Stimulated activated CD4-positive, alpha-beta T cell treated with anti-CD3 and anti-CD28 coated beads, TNF-alpha, amount 100 ng/mL, for 1 hour (primary cell): ENCODE data around the gene KLHDC10.
"Not testable (repeated sequence)": the region's sequence is repeated elsewhere in the genome, so short reads cannot be mapped to it uniquely, and the experiment has no call there.

Experiments used
- DNase-seq, 3 donors: peaks; one replicate each; pipeline ENCODE4 v3.0.0-alpha.2; 2020; ENCODE audit warnings: low read depth in 3 of 3, low spot score in 1 of 3

The KLHDC10 gene

GRCh38 chr7:130141161-130141883, 71.0 kb downstream of the KLHDC10 start:
- DNase-seq = peak in 1 of 3 donors; percentile 35

DNA sequence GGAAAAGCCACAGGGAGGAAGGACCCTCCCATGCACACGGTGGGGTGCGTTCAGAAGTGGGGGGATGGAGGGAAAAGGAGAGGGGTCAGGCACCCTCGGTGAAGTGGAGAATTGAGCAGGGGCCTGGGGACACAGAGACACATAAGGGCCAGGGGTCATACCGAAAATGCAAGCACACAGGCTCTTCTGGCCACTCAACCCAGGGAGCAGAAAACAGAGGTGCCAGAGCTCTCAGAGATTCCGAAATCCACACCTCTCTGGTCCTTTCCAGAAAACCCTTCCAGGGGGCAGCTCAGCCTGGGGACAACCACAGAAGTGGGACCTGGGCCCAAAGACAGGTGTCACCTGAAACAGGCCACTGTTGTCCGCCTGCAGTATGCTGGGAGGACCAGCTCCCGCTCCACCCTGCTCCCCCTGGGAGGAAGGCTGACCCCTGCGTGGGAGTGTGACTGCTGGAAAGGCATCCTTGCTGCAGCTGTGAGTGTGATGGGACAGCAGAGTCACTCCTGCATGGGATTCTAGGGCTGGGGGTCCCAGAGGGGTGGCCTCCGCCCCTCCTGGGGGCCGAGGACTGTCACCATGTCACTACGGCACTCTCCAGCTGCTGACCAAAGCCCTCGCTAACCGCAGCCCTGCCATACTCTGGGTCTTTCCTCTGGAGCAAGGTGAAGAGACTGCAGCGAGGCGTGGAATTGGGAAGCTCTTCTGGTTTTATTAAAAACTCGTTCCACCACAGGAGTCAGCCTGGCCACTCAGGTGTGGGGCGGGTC, 71.7 kb downstream of the KLHDC10 start:
- no peak for DNase-seq

DNA sequence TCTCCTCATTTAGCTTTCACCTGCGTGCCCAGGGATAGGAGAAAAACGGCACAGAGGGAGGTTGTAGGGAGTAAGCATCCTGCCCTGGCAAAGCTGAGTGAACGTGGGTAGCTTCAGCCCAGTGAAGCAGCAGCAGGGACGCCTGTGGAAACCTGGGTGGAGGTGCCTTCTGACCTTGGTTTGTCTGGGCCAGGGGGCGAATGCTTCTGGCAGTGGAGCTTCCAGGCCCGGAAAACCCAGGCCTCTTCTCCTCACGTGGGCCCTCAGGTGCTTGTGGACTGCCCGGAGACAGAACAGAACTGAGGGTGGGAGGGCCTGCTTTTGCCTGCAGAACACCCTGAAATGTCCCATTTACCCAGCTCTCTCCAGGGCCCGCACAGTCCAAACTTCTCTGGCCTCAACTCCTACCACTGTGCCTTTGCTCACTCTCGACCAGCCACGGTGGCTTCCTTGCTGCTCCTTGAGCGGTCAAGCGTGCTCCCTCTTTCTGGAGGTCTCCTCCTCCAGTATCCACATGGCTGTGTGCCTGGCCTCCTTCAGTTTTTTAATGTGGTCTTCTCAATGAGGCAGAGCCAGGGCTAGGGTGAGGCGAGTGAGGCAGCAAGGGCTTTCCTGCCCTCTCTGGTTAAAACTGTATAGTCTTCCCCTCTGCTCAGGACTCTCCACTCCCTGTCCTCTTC, 72.5 kb downstream of the KLHDC10 start:
- DNase-seq = no peak

- no peak for DNase-seq
Measured at GRCh38 chr7:130143334-130143732, 73.0 kb downstream of the KLHDC10 start.

GRCh38 chr7:130143986-130144311, 73.6 kb downstream of the KLHDC10 start:
- DNase-seq = no peak

DNA sequence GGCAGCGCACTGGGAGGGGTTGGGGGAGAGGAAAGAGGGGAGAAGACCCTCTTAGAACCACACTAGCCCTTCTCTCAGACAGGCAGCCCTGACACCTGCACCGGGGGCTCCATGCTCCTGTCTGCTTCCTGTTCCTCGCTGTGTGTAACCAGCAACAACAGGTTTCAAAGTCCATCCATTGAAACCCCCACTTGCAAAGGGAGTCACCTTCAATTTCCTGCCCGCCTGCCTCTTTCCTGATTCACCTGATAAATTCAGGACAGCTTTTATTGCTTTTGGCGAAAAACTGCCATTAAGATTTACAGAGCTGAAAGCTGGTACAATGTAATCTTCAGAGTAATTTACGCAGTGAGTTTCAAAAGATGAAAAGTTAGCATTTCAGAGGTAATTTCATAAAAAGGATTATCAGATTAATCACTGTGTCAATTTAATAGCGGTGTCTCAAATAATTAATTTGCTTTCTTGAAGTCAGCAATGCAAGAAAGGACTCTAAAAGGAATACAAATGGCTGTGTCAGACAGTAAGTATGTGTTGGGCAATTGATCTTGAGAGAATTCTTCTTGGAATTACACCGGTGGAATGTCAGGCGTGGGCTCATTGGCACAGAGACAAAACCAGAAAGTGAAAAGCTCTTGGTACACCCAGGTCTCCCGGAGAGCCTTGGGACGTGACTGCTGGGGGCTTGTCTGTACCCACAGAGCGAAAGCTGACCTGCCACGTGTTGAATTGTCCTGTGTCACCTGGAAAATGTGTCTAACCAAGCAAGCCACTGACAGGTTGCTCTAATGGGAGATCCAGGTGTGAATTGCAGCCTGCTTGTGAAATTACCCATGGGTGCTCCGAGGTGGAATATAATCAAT, 74.2 kb downstream of the KLHDC10 start:
- DNase-seq = no peak

DNA sequence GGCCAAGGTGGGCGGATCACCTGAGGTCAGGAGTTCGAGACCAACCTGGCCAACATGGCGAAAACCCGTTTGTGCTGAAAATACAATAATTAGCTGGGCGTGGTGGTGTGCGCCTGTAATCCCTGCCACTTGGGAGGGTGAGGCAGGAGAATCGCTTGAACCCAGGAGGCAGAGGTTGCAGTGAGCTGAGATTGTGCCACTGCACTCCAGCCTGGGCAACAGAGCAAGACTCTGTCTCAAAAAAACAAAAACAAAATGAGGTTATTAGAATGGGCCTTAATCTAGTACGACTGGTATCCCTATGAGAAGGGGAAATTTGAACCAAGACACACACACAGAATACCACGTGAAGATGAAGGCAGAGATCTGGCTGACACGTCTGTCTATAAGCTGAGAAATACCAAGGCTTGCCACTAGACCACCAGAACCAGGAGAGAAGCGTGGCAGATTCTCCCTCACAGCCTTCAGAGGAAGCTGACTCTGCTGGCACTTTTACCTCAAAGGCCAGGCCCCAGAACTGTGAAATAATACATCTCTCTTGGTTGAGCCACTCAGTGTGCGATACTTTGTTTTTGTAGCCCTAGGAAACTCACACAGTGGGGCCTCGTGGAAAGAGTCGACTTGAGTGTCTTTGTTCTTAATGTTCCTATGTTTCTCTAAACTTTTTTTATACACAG, 75.2 kb downstream of the KLHDC10 start:
- no peak for DNase-seq

- not testable (repeated sequence) for DNase-seq
Measured at GRCh38 chr7:130146142-130146541, 75.8 kb downstream of the KLHDC10 start.

DNA sequence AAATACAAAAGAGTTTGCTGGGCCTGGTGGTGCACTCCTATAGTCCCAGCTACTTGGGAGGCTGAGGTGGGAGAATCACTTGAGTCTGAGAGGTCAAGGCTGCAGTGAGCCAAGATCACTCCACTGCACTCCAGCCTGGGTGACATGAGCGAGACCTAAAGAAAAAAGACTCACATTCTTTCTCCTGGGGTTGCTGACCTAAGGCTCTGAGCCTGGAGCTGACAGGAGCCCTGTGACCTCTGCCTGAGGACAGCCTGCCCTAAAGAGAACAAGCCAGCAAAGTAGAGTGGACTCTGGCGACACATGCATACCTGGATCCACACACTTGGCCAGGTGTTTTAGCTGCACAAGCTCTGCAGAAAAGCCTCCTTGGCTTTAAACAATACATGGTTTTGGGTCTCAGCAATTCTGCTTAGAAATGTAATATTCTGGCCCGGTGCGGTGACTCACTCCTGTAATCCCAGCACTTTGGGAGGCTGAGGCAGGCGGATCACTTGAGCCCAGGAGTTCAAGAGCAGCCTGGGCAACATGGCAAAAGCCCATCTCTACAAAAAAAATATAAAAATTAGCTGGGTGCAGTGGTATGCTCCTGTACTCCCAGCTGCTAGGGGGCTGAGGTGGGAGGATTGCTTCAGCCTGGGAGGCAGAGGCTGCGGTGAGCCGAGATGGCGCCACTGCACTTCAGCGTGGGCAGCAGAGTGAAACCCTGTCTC, 76.5 kb downstream of the KLHDC10 start:
- DNase-seq = no peak

DNA sequence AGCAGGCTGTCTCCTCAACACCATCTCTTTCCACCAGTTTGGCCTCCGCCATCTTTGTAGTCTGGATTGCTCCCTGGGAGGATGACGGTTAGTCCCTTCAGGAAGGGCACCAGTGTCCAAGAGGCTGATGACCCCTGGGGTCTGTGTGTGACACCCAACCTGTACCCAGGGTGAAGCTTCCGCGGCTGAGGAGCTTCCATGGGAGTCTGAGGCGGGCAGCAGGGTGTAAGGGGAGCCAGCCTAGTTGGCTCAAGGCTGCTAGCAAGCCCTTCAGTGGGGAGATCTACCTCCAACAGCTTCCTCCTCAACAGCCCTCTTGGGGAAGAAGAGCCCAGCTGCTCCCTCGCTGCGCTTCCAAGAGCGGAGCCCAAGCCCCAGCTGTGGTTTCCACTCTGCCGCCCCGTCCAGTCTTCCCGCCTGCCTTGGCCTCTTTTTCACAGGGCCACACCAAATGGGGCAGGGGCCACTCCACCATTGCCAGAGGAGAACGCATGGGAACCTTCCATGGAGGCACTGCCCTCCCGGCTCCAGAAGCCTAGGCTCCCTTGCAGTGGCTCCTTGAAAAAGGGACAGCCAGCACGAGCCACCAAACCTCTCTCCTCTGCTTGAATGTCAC, 77.5 kb downstream of the KLHDC10 start:
- DNase-seq = no peak

DNA sequence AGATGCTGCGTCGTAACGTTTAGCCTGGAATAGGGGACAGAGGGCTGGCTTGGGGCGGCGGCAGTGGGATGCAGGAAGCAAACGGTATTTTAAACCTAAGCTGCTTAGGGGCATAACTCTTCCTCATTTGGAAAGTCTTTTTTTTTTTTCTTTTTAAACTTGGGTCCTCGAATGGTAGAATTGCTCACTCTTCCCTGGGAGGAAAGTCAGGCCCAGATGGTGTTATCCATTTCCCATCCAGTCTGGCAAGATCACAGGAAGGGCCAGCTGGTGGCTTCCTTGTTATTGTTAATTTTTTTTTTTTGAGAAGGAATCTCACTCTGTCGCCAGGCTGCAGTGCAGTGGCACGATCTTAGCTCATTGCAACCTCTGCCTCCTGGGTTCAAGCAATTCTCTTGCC, 78.2 kb downstream of the KLHDC10 start:
- DNase-seq = no peak

GRCh38 chr7:130149281-130150139, 79.2 kb downstream of the KLHDC10 start:
- DNase-seq = no peak

DNA sequence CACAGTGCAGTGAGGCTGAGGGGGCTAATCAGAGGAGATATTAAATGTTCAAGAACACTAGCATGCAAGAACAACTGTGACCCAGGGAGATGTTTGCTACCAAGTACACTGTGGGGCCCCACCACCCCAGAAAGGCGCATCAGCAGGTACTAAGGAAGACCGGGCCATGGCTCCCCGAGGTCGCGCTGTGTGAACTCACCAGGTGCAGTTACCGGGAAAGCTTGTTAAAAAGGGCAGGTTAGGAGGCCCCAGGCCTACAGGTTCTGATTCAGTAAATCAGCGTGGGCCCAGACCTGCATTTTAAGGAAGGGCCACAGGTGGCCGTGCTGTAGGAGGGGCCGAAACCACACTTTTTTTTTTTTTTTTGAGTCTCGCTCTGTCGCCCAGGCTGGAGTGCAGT, 80.3 kb downstream of the KLHDC10 start:
- no peak for DNase-seq

- DNase-seq = no peak
Measured at GRCh38 chr7:130151591-130152492, 81.5 kb downstream of the KLHDC10 start.

DNA sequence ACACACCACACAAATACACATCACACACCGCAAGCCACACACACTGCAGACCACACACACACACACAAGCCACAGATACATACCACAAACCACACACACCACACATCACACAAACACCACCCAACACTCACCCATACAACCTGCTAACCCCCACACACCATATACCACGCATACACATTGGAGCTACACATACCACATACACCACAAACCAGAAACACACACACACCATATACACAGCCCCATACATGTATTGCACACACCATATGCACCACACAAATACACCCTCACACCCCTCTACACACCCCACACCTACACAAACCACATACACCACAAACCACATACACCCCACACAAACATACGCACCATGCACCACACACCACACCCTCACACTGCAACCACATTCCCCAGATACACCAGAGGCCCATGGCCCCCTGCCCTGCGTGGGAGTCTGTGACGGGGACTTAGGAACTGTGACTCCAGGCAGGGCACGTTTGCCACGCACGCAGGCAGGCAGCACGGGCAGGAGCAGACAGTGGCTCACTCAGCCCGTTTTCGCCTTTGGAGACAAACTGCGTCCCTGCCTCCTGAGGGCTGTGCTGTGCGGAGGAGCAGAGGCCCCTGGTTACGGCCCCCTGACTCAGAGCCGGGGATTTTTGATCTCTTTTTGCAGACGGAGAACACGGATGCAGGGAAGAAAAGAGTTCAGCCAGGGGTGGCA, 82.3 kb downstream of the KLHDC10 start:
- DNase-seq = no peak

DNA sequence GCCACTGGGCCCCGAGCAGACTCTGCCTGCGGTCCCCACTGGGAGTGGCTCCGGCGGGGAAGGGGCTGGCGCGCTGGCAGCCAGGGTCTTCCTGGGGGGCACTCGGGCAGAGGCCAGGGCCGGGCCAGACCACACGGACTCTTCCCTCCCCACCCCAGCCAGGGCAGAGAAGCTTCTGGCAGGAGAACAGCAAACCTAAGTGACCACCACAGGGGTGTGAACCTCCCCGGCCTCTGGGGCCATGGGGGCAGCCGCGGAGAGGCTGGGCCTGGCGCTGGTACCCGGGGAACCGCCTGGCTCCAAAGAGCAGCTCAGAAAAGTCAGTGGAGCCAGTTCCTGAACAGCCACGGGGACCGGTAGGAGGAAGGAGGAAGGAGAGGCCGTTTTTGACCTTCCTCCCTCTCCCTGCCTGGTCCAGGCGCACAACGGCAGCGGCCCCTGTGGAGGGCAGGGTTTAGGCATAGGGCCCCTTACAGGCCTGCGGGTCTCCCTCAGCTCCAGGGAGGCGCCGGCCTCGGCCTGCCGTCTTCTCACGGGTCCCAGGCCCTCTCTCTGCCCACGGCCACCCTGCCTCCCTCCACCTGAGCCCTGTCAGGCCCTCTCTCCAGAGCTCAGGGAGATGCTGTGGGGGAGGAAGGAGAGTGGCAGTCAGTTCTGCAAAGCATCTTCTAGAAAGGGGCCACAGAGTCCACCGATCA, 83.0 kb downstream of the KLHDC10 start:
- DNase-seq = no peak

DNA sequence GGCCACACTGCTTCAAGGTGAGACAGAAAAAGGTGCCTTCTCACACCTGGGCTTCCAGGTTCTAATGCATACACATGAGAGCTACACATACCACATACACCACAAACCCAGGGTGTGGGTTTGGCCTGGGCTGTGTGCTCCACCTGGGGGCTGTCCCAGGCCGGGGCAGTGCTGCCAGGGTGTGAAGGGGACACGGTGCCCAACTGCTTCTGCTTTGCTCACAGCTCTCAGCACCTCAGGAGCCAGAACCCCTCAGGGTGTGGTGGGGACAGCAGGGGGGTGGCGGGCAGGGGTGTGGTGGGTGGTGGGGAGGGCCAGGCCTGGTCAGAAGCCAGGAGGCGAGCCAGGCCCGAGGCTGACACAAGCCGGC, 83.8 kb downstream of the KLHDC10 start:
- DNase-seq = no peak
